ENCODE data around the gene C1QTNF5.

The C1QTNF5 gene

GRCh38 chr11:119324189-119324588, 16.5 kb downstream of the C1QTNF5 start:
- no peak for TF ChIP-seq CTCF (IDR thresholded peaks at IDR 0.05)
- Histone ChIP-seq H3K27me3 (ENCODE audit: control insufficient read depth, insufficient read depth, low read length) (no peaks in the 10 kb centered on the region), H3K4me2 (ENCODE audit: low read length) (no peak overlapping the region), H3K79me2 (no peaks in the 10 kb centered on the region), H3K36me3 (ENCODE audit: control insufficient read depth, insufficient read depth, low read length) (no peaks in the 10 kb centered on the region), H3K27ac (no peak overlapping the region), H3K9me3 (ENCODE audit: control insufficient read depth, low read length) (no peaks in the 10 kb centered on the region), H3K4me3 (ENCODE audit: low read depth, low read length) (no peak overlapping the region), H3K9ac (no peak overlapping the region), H2AFZ (no peak overlapping the region), H3K4me1 (peaks cover 4% of the 10 kb centered on the region)

- TF ChIP-seq CTCF (IDR thresholded peaks at IDR 0.05) = peak; percentile 52
- Histone ChIP-seq H3K27ac (no peak overlapping the region), H3K9me3 (ENCODE audit: control insufficient read depth, low read length) (no peaks in the 10 kb centered on the region), H3K79me2 (no peaks in the 10 kb centered on the region), H2AFZ (no peak overlapping the region), H3K27me3 (ENCODE audit: control insufficient read depth, insufficient read depth, low read length) (no peaks in the 10 kb centered on the region), H3K4me2 (ENCODE audit: low read length) (no peak overlapping the region), H3K4me3 (ENCODE audit: low read depth, low read length) (no peak overlapping the region), H3K9ac (no peak overlapping the region), H3K36me3 (ENCODE audit: control insufficient read depth, insufficient read depth, low read length) (no peaks in the 10 kb centered on the region), H3K4me1 (peaks cover 4% of the 10 kb centered on the region)
Observed at GRCh38 chr11:119323532-119324033, 17.1 kb downstream of the C1QTNF5 start.

- Histone ChIP-seq H2AFZ (no peak overlapping the region), H3K4me2 (ENCODE audit: low read length) (no peak overlapping the region), H3K27ac (no peak overlapping the region), H3K4me1 (peaks cover 4% of the 10 kb centered on the region), H3K9me3 (ENCODE audit: control insufficient read depth, low read length) (no peaks in the 10 kb centered on the region), H3K79me2 (no peaks in the 10 kb centered on the region), H3K27me3 (ENCODE audit: control insufficient read depth, insufficient read depth, low read length) (no peaks in the 10 kb centered on the region), H3K4me3 (ENCODE audit: low read depth, low read length) (no peak overlapping the region), H3K36me3 (ENCODE audit: control insufficient read depth, insufficient read depth, low read length) (no peaks in the 10 kb centered on the region), H3K9ac (no peak overlapping the region)
- TF ChIP-seq CTCF (IDR thresholded peaks at IDR 0.05) = no peak
Observed at GRCh38 chr11:119322921-119323531, 17.7 kb downstream of the C1QTNF5 start.

- Histone ChIP-seq H2AFZ (no peak overlapping the region), H3K27ac (no peak overlapping the region), H3K4me1 (peaks cover 4% of the 10 kb centered on the region), H3K79me2 (no peaks in the 10 kb centered on the region), H3K4me3 (ENCODE audit: low read depth, low read length) (no peak overlapping the region), H3K36me3 (ENCODE audit: control insufficient read depth, insufficient read depth, low read length) (no peaks in the 10 kb centered on the region), H3K27me3 (ENCODE audit: control insufficient read depth, insufficient read depth, low read length) (no peaks in the 10 kb centered on the region), H3K9ac (no peak overlapping the region), H3K4me2 (ENCODE audit: low read length) (no peak overlapping the region), H3K9me3 (ENCODE audit: control insufficient read depth, low read length) (no peaks in the 10 kb centered on the region)
- no peak for TF ChIP-seq CTCF (IDR thresholded peaks at IDR 0.05)
Observed at GRCh38 chr11:119322360-119322739, 18.3 kb downstream of the C1QTNF5 start.
